Tibial nerve (tissue), 4 donors: ENCODE data around the gene GPHN. TPM values are rescaled to one million over a fixed set of nuclear protein-coding genes. Genes with fewer than 3 reads are reported as not detected.

Experiments used
- DNase-seq, 2 donors: peaks; one replicate each; pipeline ENCODE4 v3.0.0-alpha.2; 2019; ENCODE audit warnings: low spot score in 2 of 2
- H3K27ac ChIP-seq, 4 donors: fragments of 200-600 bp; sonication (generic) in 3 of 4; one replicate each; pipeline ENCODE4 v1.5.1; 2017 to 2019; ENCODE audit warnings: mild to moderate bottlenecking in 1 of 4
- H3K27me3 ChIP-seq, 2 donors: fragments of 200-600 bp; sonication (generic) in 1 of 2; one replicate each; pipeline versions ENCODE4 v1.5.1 to v1.6.0; 2017 to 2019
- H3K36me3 ChIP-seq, 3 donors: fragments of 200-600 bp; sonication (generic); one replicate each; pipeline ENCODE4 v1.5.1; 2018 to 2019
- H3K4me1 ChIP-seq, 4 donors: fragments of 200-600 bp; sonication (generic) in 3 of 4; one replicate each; pipeline ENCODE4 v1.5.1; 2017 to 2019
- H3K4me3 ChIP-seq, 4 donors: fragments of 200-600 bp; sonication (generic) in 3 of 4; one replicate each; pipeline ENCODE4 v1.5.1; 2017 to 2019; ENCODE audit warnings: mild to moderate bottlenecking in 1 of 4, moderate library complexity in 1 of 4
- H3K9me3 ChIP-seq, 4 donors: fragments of 200-600 bp; sonication (generic) in 3 of 4; one replicate each; pipeline ENCODE4 v1.5.1; 2017 to 2019
- EP300 ChIP-seq, 2 donors: sonication (generic); formaldehyde crosslinking; IDR thresholded peaks; one replicate each; pipeline ENCODE4 v1.6.1; 2017; ENCODE audit warnings: antibody characterized with exemption in 2 of 2, mild to moderate bottlenecking in 1 of 2
- POLR2A ChIP-seq, 2 donors: fragments of 450-650 bp; IDR thresholded peaks; one replicate each; pipeline ENCODE4 v1.6.1; 2017; ENCODE audit warnings: antibody characterized with exemption in 2 of 2, mild to moderate bottlenecking in 2 of 2, moderate library complexity in 2 of 2
- WGBS, 2 donors: methylation state at CpG; one replicate each; pipeline ENCODE4 v1.1.5; 2018; 5-methylcytosine and 5-hydroxymethylcytosine counted together
- total RNA-seq, 4 donors: library from RNA; depleted of rRNA; stranded (reverse); fragments of >200 nt; gene quantifications; one replicate each; pipeline ENCODE4 v1.1.0, GENCODE V29; 2016
- TF ChIP-seq, protein P1 (sequence below), 5 experiments: fragments of 200-600 bp in 3 of 5; fragments of 450-650 bp in 2 of 5; sonication (generic) in 3 of 5; IDR thresholded peaks; one replicate each; pipeline ENCODE4 v1.5.1; 2016 to 2019; ENCODE audit warnings: antibody characterized with exemption in 5 of 5, mild to moderate bottlenecking in 3 of 5, moderate library complexity in 2 of 5

Gene GPHN
- total RNA-seq, 4 donors from 2014 or later: 16.3 to 73.0 (median 36.8) TPM

GRCh38 chr14:66790101-66790500, 282.2 kb downstream of the GPHN start:
- H3K4me3 ChIP-seq: no peak overlapping the region
- TF ChIP-seq POLR2A (IDR thresholded peaks at IDR 0.05) (no peak), EP300 (IDR thresholded peaks at IDR 0.05) (no peak)
- TF ChIP-seq, protein P1, sequence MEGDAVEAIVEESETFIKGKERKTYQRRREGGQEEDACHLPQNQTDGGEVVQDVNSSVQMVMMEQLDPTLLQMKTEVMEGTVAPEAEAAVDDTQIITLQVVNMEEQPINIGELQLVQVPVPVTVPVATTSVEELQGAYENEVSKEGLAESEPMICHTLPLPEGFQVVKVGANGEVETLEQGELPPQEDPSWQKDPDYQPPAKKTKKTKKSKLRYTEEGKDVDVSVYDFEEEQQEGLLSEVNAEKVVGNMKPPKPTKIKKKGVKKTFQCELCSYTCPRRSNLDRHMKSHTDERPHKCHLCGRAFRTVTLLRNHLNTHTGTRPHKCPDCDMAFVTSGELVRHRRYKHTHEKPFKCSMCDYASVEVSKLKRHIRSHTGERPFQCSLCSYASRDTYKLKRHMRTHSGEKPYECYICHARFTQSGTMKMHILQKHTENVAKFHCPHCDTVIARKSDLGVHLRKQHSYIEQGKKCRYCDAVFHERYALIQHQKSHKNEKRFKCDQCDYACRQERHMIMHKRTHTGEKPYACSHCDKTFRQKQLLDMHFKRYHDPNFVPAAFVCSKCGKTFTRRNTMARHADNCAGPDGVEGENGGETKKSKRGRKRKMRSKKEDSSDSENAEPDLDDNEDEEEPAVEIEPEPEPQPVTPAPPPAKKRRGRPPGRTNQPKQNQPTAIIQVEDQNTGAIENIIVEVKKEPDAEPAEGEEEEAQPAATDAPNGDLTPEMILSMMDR (IDR thresholded peaks at IDR 0.05): no peak
- 73 to 88% methylated on average over 1 of the region's 1 CpG for WGBS, 2 donors
- no peak overlapping the region for H3K27ac ChIP-seq
- no peaks in the 10 kb centered on the region for H3K27me3 ChIP-seq
- H3K4me1 ChIP-seq: no peaks in the 10 kb centered on the region
- H3K36me3 ChIP-seq: no peaks in the 10 kb centered on the region
- H3K9me3 ChIP-seq: peaks cover 0 to 28% (median 3%) of the 10 kb centered on the region in 4 donors
- DNase-seq: no peak

- Histone ChIP-seq H3K27ac (no peak overlapping the region), H3K36me3 (peaks cover 0 to 10% (median 0%) of the 10 kb centered on the region in 3 donors), H3K4me3 (no peak overlapping the region), H3K4me1 (no peaks in the 10 kb centered on the region), H3K27me3 (no peaks in the 10 kb centered on the region), H3K9me3 (peaks cover 0 to 22% (median 1%) of the 10 kb centered on the region in 4 donors)
- TF ChIP-seq EP300 (IDR thresholded peaks at IDR 0.05) (no peak), POLR2A (IDR thresholded peaks at IDR 0.05) (no peak)
- TF ChIP-seq, protein P1 (IDR thresholded peaks at IDR 0.05): no peak
- WGBS, 2 donors: 84 to 89% methylated on average over 4 of the region's 4 CpGs
- no peak for DNase-seq
Measured at GRCh38 chr14:66802962-66803361, 295.0 kb downstream of the GPHN start.

DNA sequence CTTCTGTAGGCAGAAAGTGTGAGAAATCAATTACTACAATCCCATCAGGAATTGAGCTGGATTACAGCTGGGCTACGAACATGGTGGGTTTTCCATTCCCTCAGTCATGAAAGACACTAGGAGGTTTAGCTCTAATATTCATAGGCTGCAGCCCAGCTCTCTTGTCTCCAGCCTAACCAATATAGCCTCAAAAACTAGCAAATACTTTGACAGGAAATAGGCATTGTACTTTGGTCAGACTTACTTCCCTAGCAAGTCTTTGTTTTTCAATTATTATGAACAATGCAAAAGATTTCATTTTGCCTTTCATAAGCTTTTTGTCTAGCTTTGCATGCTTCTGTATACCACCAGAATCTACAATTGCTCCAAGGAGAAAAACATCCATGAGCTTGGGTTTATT, 296.2 kb downstream of the GPHN start:
- no peak overlapping the region for H3K4me3 ChIP-seq
- TF ChIP-seq, protein P1 (IDR thresholded peaks at IDR 0.05): no peak
- H3K9me3 ChIP-seq: peaks cover 0 to 20% (median 1%) of the 10 kb centered on the region in 4 donors
- no peak overlapping the region for H3K27ac ChIP-seq
- 73 to 77% methylated on average over 1 of the region's 1 CpG for WGBS, 2 donors
- peaks cover 0 to 10% (median 0%) of the 10 kb centered on the region in 3 donors for H3K36me3 ChIP-seq
- no peaks in the 10 kb centered on the region for H3K27me3 ChIP-seq
- no peak for DNase-seq
- H3K4me1 ChIP-seq: no peaks in the 10 kb centered on the region

- WGBS, 2 donors: 98 to 100% methylated on average over 2 to 6 of the region's 6 CpGs
- DNase-seq: no peak
- Histone ChIP-seq H3K27me3 (no peaks in the 10 kb centered on the region), H3K27ac (no peak overlapping the region), H3K4me1 (no peaks in the 10 kb centered on the region), H3K9me3 (peaks cover 0 to 43% (median 3%) of the 10 kb centered on the region in 4 donors), H3K4me3 (no peak overlapping the region), H3K36me3 (peaks cover 0 to 29% (median 0%) of the 10 kb centered on the region in 3 donors)
- no peak for TF ChIP-seq POLR2A (IDR thresholded peaks at IDR 0.05)
- TF ChIP-seq, protein P1 (IDR thresholded peaks at IDR 0.05): no peak
- no peak for TF ChIP-seq EP300 (IDR thresholded peaks at IDR 0.05)
Measured at GRCh38 chr14:66813636-66814035, 305.7 kb downstream of the GPHN start.

DNA sequence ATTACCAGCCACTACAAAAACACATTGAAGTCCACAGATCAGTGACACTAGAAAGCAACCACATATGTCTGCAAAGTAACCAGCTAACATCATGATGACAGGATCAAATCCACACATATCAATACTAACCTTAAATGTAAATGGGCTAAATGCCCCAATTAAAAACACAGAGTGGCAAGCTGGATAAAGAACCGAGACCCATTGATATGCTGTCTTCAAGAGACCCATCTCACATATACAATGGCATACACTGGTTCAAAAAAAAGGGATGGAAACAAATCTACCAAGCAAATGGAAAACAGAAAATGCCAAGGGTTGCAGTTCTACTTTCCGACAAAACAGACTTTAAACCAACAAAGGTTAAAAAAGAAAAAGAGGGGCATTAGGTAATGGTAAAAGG, 307.7 kb downstream of the GPHN start:
- H3K4me1 ChIP-seq: no peaks in the 10 kb centered on the region
- peaks cover 0 to 29% (median 0%) of the 10 kb centered on the region in 3 donors for H3K36me3 ChIP-seq
- H3K27me3 ChIP-seq: no peaks in the 10 kb centered on the region
- DNase-seq: no peak
- peaks cover 0 to 45% (median 5%) of the 10 kb centered on the region in 4 donors for H3K9me3 ChIP-seq
- no peak for TF ChIP-seq EP300 (IDR thresholded peaks at IDR 0.05)
- TF ChIP-seq POLR2A (IDR thresholded peaks at IDR 0.05): no peak
- TF ChIP-seq, protein P1 (IDR thresholded peaks at IDR 0.05): no peak
- H3K4me3 ChIP-seq: no peak overlapping the region
- no peak overlapping the region for H3K27ac ChIP-seq
- WGBS, 2 donors: 97% methylated on average over 2 of the region's 2 CpGs
